ENCODE results near the gene USP6NL. TPM values are rescaled to one million over a fixed set of nuclear protein-coding genes. Genes with fewer than 3 reads are reported as not detected.
A peak's percentile ranks its signal among the peaks of the same experiment; 100 is the strongest.

USP6NL gene
- total and polyA plus RNA-seq, 8 donors: 2.2 to 10.4 (median 5.1) TPM

DNA sequence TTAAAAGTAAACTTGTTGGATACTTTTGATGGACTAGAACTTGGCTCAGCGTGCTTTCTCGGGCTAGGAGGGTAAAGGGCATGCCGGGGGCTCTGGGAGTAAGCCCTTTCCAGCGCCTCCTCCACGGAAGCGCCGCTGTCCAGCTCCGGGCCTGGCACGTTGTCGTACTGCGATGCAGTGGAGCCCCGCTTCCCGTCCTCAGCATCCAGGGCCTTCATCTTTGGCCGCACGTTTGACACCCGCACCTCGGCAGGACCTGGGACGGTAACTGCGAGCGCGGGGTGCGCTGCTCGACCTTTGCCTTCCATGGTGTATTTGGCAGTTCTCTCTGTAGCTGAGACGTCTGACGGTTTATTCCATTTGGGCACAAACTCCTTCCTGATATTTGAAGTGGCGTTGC lies 148.3 kb downstream of the USP6NL start:
- Histone ChIP-seq H3K9me3 (no peaks in the 10 kb centered on the region), H3K4me3 (no peak overlapping the region), H3K27ac (no peak overlapping the region), H3K27me3 (no peaks in the 10 kb centered on the region), H3K4me1 (peaks cover 0 to 8% (median 0%) of the 10 kb centered on the region in 3 donors), H3K36me3 (peaks cover 0 to 16% (median 0%) of the 10 kb centered on the region in 3 donors)
- TF ChIP-seq, protein P1, sequence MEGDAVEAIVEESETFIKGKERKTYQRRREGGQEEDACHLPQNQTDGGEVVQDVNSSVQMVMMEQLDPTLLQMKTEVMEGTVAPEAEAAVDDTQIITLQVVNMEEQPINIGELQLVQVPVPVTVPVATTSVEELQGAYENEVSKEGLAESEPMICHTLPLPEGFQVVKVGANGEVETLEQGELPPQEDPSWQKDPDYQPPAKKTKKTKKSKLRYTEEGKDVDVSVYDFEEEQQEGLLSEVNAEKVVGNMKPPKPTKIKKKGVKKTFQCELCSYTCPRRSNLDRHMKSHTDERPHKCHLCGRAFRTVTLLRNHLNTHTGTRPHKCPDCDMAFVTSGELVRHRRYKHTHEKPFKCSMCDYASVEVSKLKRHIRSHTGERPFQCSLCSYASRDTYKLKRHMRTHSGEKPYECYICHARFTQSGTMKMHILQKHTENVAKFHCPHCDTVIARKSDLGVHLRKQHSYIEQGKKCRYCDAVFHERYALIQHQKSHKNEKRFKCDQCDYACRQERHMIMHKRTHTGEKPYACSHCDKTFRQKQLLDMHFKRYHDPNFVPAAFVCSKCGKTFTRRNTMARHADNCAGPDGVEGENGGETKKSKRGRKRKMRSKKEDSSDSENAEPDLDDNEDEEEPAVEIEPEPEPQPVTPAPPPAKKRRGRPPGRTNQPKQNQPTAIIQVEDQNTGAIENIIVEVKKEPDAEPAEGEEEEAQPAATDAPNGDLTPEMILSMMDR (IDR thresholded peaks at IDR 0.05): no peak
- 95 to 96% methylated on average over 26 of the region's 26 CpGs for WGBS, 2 donors
- ATAC-seq (no peak), FAIRE-seq (no peak), DNase-seq (no peak)
- intact Hi-C loops (cut with DNase I): no loop called here

- WGBS, 2 donors: 93 to 95% methylated on average over 10 of the region's 10 CpGs
Observed at GRCh38 chr10:11462071-11462470, 149.4 kb downstream of the USP6NL start.

GRCh38 chr10:11457336-11457735 lies 154.1 kb downstream of the USP6NL start:
- TF ChIP-seq, protein P1 (IDR thresholded peaks at IDR 0.05): no peak
- DNase-seq (no peak), ATAC-seq (no peak), FAIRE-seq (no peak)
- Histone ChIP-seq H3K27me3 (no peaks in the 10 kb centered on the region), H3K4me1 (no peaks in the 10 kb centered on the region), H3K4me3 (no peak overlapping the region), H3K27ac (no peak overlapping the region), H3K9me3 (no peaks in the 10 kb centered on the region), H3K36me3 (peaks cover 0 to 5% (median 0%) of the 10 kb centered on the region in 3 donors)
- intact Hi-C loops (cut with DNase I): no loop called here
- 92 to 97% methylated on average over 2 of the region's 2 CpGs for WGBS, 2 donors

More at GRCh38 chr10:11462071-11462470, 149.4 kb downstream of the USP6NL start:
- peaks cover 0 to 16% (median 0%) of the 10 kb centered on the region in 3 donors for H3K36me3 ChIP-seq
- DNase-seq: no peak
- H3K27me3 ChIP-seq: no peaks in the 10 kb centered on the region
- no peaks in the 10 kb centered on the region for H3K4me1 ChIP-seq
- H3K9me3 ChIP-seq: no peaks in the 10 kb centered on the region
- H3K4me3 ChIP-seq: no peak overlapping the region
- intact Hi-C loops (cut with DNase I): no loop called here
- TF ChIP-seq, protein P1 (IDR thresholded peaks at IDR 0.05): no peak
- no peak for FAIRE-seq
- no peak overlapping the region for H3K27ac ChIP-seq
- no peak for ATAC-seq

DNA sequence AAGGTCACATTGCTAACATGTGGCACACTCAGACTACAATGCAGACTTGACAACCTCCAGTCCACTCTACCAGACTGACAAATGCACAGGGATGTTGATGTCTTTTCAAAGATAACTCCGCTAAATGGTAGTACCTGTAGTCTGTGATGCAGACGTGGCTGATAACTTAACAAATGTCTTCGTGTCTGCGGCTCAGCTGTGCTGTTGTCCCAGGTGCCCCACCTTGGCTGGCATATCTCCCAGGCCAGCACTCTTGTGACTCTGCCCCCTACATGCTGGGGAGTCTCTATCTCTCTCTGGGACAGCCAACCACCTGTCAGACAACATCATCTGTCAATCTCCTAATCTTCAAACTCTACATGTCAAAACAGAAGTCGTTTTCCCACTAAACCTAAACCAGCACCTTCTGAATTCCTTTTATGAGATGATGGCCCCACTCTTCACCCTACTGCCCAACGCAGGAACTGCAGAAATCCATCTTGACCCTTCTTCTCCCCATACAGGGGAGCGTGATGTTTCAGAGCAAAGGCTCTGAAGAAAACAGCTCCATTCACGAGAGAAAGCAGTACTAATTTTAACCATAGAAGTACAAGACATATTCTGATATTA lies 156.4 kb downstream of the USP6NL start:
- no peak for FAIRE-seq
- Histone ChIP-seq H3K27me3 (no peaks in the 10 kb centered on the region), H3K36me3 (no peaks in the 10 kb centered on the region), H3K4me1 (no peaks in the 10 kb centered on the region), H3K27ac (no peak overlapping the region), H3K9me3 (no peaks in the 10 kb centered on the region), H3K4me3 (no peak overlapping the region)
- TF ChIP-seq, protein P1 (IDR thresholded peaks at IDR 0.05): no peak
- intact Hi-C loops (cut with DNase I): no loop called here
- DNase-seq: peak in 1 of 6 donors; percentile 12
- ATAC-seq: no peak
- WGBS, 2 donors: 82 to 84% methylated on average over 8 of the region's 8 CpGs

DNA sequence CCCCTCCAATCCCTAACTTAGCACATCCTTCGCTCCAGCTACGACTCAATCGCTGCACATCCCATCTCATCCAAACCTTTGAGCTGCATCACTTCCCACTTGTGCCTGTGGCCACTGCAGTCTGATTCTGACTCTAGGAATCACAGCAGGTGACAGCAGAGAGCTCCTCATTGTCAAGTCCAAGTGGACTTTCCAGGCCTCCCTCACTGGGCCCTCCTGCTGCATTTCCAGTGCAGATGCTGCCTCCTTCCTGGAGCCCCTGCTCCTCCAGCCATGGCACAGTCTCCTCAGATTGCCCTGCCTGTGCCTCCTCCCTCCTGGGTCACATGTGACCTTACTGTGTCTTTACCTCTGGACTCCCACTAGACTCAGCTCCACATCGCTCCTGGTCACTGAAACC lies 157.3 kb downstream of the USP6NL start:
- FAIRE-seq (no peak), DNase-seq (no peak), ATAC-seq (no peak)
- Histone ChIP-seq H3K9me3 (no peaks in the 10 kb centered on the region), H3K36me3 (no peaks in the 10 kb centered on the region), H3K4me3 (no peak overlapping the region), H3K27me3 (peaks cover 0 to 6% (median under 1%) of the 10 kb centered on the region in 4 donors), H3K27ac (no peak overlapping the region), H3K4me1 (no peaks in the 10 kb centered on the region)
- WGBS, 2 donors: 96 to 98% methylated on average over 4 of the region's 4 CpGs
- TF ChIP-seq, protein P1 (IDR thresholded peaks at IDR 0.05): no peak
- intact Hi-C loops (cut with DNase I): no loop called here
